Natural killer cell treated with Interleukin-12 subunit alpha and Interleukin-12 subunit beta and Interleukin-15 and Interleukin-18, amount 100 ng/mL, for 72 hours (primary cell): Measurements from ENCODE around the gene AFDN. TPM values are rescaled to one million over a fixed set of nuclear protein-coding genes. Genes with fewer than 3 reads are reported as not detected.

Experiments
- ATAC-seq, 2 donors: fragments of 150-1000 bp; cut with Tn5 transposase in 1 of 2; sonication (Bioruptor Pico), chemical (Tn5 transposase) in 1 of 2; 2 replicates each; pipeline ENCODE4 v1.10.0; 2021
- DNase-seq: peaks from one replicate; pipeline ENCODE4 v3.0.0; 2022; ENCODE audit warnings: low spot score
- H3K27ac Mint-ChIP-seq, 2 donors: 1 replicate in 1 of 2; 2 replicates in 1 of 2; pipeline ENCODE4 v1.8.0; 2022; ENCODE audit warnings: mixed read lengths in 2 of 2, mild to moderate bottlenecking in 1 of 2, moderate library complexity in 1 of 2
- H3K27me3 Mint-ChIP-seq, 2 donors: 1 replicate in 1 of 2; 2 replicates in 1 of 2; pipeline ENCODE4 v1.8.0; 2022; ENCODE audit warnings: mixed read lengths in 2 of 2
- H3K36me3 Mint-ChIP-seq: one replicate; pipeline ENCODE4 v1.8.0; 2022; ENCODE audit warnings: mixed read lengths
- H3K4me1 Mint-ChIP-seq, 2 donors: 1 replicate in 1 of 2; 2 replicates in 1 of 2; pipeline ENCODE4 v1.8.0; 2022; ENCODE audit warnings: low read depth in 2 of 2, mixed read lengths in 2 of 2, mild to moderate bottlenecking in 1 of 2
- H3K4me3 Mint-ChIP-seq: one replicate; pipeline ENCODE4 v1.8.0; 2022; ENCODE audit warnings: mixed read lengths
- H3K9me3 Mint-ChIP-seq: 2 replicates; pipeline ENCODE4 v1.8.0; 2022; ENCODE audit warnings: mixed read lengths
- total RNA-seq, 2 donors: library from RNA; stranded (reverse); gene quantifications; one replicate each; pipeline ENCODE4 v1.2.3, GENCODE V29; 2022

The AFDN gene
- total RNA-seq, 2 donors from 2014 or later = 36.6 to 37.9 TPM

GRCh38 chr6:168013250-168013915, 186.7 kb downstream of the AFDN start:
- no peak for DNase-seq
- H3K4me1 Mint-ChIP-seq = no peaks in the 10 kb centered on the region
- ATAC-seq = peak in 1 of 2 donors; percentile 43
- no peak overlapping the region for H3K27ac Mint-ChIP-seq
- peaks cover 0 to 6% of the 10 kb centered on the region in 2 donors for H3K27me3 Mint-ChIP-seq
- peaks cover 19% of the 10 kb centered on the region for H3K36me3 Mint-ChIP-seq
- H3K9me3 Mint-ChIP-seq = peaks cover 9% of the 10 kb centered on the region
- no peak overlapping the region for H3K4me3 Mint-ChIP-seq

- DNase-seq (no peak), ATAC-seq (no peak)
- Mint-ChIP-seq H3K27me3 (peaks cover 7 to 10% of the 10 kb centered on the region in 2 donors), H3K27ac (no peak overlapping the region), H3K4me1 (no peaks in the 10 kb centered on the region), H3K4me3 (no peak overlapping the region), H3K36me3 (peaks cover 19% of the 10 kb centered on the region), H3K9me3 (peaks cover 9% of the 10 kb centered on the region)
These were observed 187.7 kb downstream of the AFDN start for GRCh38 chr6:168014428-168014827.

GRCh38 chr6:168015009-168015408, 188.3 kb downstream of the AFDN start:
- H3K27me3 Mint-ChIP-seq = peaks cover 8 to 10% of the 10 kb centered on the region in 2 donors
- H3K4me3 Mint-ChIP-seq = no peak overlapping the region
- peaks cover 9% of the 10 kb centered on the region for H3K9me3 Mint-ChIP-seq
- no peaks in the 10 kb centered on the region for H3K4me1 Mint-ChIP-seq
- ATAC-seq (no peak), DNase-seq (no peak)
- peaks cover 13% of the 10 kb centered on the region for H3K36me3 Mint-ChIP-seq
- H3K27ac Mint-ChIP-seq = no peak overlapping the region

GRCh38 chr6:168015482-168016175, 188.9 kb downstream of the AFDN start:
- peaks cover 9% of the 10 kb centered on the region for H3K9me3 Mint-ChIP-seq
- no peak for DNase-seq
- ATAC-seq = no peak
- no peak overlapping the region for H3K4me3 Mint-ChIP-seq
- no peak overlapping the region for H3K27ac Mint-ChIP-seq
- peaks cover 13% of the 10 kb centered on the region for H3K36me3 Mint-ChIP-seq
- no peaks in the 10 kb centered on the region for H3K4me1 Mint-ChIP-seq
- H3K27me3 Mint-ChIP-seq = peaks cover 8 to 13% of the 10 kb centered on the region in 2 donors

GRCh38 chr6:168016176-168016620, 189.5 kb downstream of the AFDN start:
- Mint-ChIP-seq H3K4me3 (no peak overlapping the region), H3K27ac (no peak overlapping the region), H3K36me3 (peaks cover 10% of the 10 kb centered on the region), H3K4me1 (no peaks in the 10 kb centered on the region), H3K27me3 (peaks cover 8 to 14% of the 10 kb centered on the region in 2 donors), H3K9me3 (peaks cover 3% of the 10 kb centered on the region)
- no peak for ATAC-seq
- no peak for DNase-seq

- H3K9me3 Mint-ChIP-seq = no peaks in the 10 kb centered on the region
- peaks cover 3% of the 10 kb centered on the region for H3K36me3 Mint-ChIP-seq
- ATAC-seq (no peak), DNase-seq (no peak)
- peaks cover 9 to 14% of the 10 kb centered on the region in 2 donors for H3K27me3 Mint-ChIP-seq
- H3K27ac Mint-ChIP-seq = no peak overlapping the region
- no peaks in the 10 kb centered on the region for H3K4me1 Mint-ChIP-seq
- H3K4me3 Mint-ChIP-seq = no peak overlapping the region
These were observed 190.2 kb downstream of the AFDN start for GRCh38 chr6:168016721-168017525.

- Mint-ChIP-seq H3K4me1 (no peaks in the 10 kb centered on the region), H3K9me3 (no peaks in the 10 kb centered on the region), H3K27ac (no peak overlapping the region), H3K4me3 (no peak overlapping the region), H3K36me3 (no peaks in the 10 kb centered on the region), H3K27me3 (peaks cover 14 to 16% of the 10 kb centered on the region in 2 donors)
- DNase-seq (no peak), ATAC-seq (no peak)
These were observed 190.9 kb downstream of the AFDN start for GRCh38 chr6:168017629-168018028.

- Mint-ChIP-seq H3K4me3 (no peak overlapping the region), H3K27me3 (peaks cover 13 to 16% of the 10 kb centered on the region in 2 donors), H3K9me3 (no peaks in the 10 kb centered on the region), H3K36me3 (no peaks in the 10 kb centered on the region), H3K27ac (no peak overlapping the region), H3K4me1 (no peaks in the 10 kb centered on the region)
- ATAC-seq = no peak
- DNase-seq = no peak
These were observed 192.0 kb downstream of the AFDN start for GRCh38 chr6:168018664-168019063.

- no peak overlapping the region for H3K27ac Mint-ChIP-seq
- H3K9me3 Mint-ChIP-seq = no peaks in the 10 kb centered on the region
- H3K4me3 Mint-ChIP-seq = no peak overlapping the region
- ATAC-seq (no peak), DNase-seq (no peak)
- no peaks in the 10 kb centered on the region for H3K4me1 Mint-ChIP-seq
- H3K27me3 Mint-ChIP-seq = peaks cover 12 to 16% of the 10 kb centered on the region in 2 donors
- no peaks in the 10 kb centered on the region for H3K36me3 Mint-ChIP-seq
These were observed 193.5 kb downstream of the AFDN start for GRCh38 chr6:168020242-168020641.

- no peaks in the 10 kb centered on the region for H3K36me3 Mint-ChIP-seq
- ATAC-seq = no peak
- peaks cover 13 to 16% of the 10 kb centered on the region in 2 donors for H3K27me3 Mint-ChIP-seq
- H3K4me3 Mint-ChIP-seq = no peak overlapping the region
- no peak for DNase-seq
- no peaks in the 10 kb centered on the region for H3K9me3 Mint-ChIP-seq
- no peak overlapping the region for H3K27ac Mint-ChIP-seq
- H3K4me1 Mint-ChIP-seq = no peaks in the 10 kb centered on the region
These were observed 194.9 kb downstream of the AFDN start for GRCh38 chr6:168021581-168021980.

Other genes starting within 250 kb of the AFDN start
- not detected for gene KIF25, start 170.8 kb downstream of the AFDN start, total RNA-seq